ENCODE data around the gene SGCE. TPM values are rescaled to one million over a fixed set of nuclear protein-coding genes. Genes with fewer than 3 reads are reported as not detected.
A peak's percentile ranks its signal among the peaks of the same experiment; 100 is the strongest.

Gene SGCE
- total and polyA plus RNA-seq, 3 donors from 2014 or later, result 71.3 to 146 (median 142) TPM

DNA sequence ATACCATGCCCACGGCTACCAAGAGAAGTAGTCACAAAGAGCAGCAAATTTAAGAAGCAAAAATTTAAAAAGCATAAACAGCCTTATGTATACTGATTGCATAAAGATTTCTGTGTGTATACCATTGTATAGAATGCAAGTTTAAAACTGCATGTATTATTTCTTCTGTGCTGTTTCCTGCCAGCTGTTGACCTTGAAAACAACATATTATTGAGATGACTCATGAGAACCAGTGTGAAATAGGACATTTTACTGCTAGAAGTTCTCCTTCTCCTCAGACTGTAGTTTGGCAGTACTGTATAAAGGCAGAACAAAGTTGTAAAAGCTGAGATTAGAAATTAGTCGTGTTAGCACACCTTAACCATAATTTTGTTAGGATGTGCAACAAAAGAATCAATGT is 42.3 kb upstream of the SGCE start:
- DNase-seq, result no peak
- WGBS, 2 donors, result 35 to 40% methylated on average over 2 of the region's 2 CpGs
- no peaks in the 10 kb centered on the region for H3K27me3 ChIP-seq
- TF ChIP-seq, protein P1, sequence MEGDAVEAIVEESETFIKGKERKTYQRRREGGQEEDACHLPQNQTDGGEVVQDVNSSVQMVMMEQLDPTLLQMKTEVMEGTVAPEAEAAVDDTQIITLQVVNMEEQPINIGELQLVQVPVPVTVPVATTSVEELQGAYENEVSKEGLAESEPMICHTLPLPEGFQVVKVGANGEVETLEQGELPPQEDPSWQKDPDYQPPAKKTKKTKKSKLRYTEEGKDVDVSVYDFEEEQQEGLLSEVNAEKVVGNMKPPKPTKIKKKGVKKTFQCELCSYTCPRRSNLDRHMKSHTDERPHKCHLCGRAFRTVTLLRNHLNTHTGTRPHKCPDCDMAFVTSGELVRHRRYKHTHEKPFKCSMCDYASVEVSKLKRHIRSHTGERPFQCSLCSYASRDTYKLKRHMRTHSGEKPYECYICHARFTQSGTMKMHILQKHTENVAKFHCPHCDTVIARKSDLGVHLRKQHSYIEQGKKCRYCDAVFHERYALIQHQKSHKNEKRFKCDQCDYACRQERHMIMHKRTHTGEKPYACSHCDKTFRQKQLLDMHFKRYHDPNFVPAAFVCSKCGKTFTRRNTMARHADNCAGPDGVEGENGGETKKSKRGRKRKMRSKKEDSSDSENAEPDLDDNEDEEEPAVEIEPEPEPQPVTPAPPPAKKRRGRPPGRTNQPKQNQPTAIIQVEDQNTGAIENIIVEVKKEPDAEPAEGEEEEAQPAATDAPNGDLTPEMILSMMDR (IDR thresholded peaks at IDR 0.05), result no peak
- no peak for TF ChIP-seq POLR2A (IDR thresholded peaks at IDR 0.05)
- intact Hi-C loops (cut with DNase I; ENCODE audit: low total_unique reads), result no loop called here
- H3K36me3 ChIP-seq (ENCODE audit: low read depth, missing control alignments), result no peaks in the 10 kb centered on the region
- no peak overlapping the region for H3K4me3 ChIP-seq
- no peaks in the 10 kb centered on the region for H3K9me3 ChIP-seq
- no peaks in the 10 kb centered on the region for H3K4me1 ChIP-seq
- H3K27ac ChIP-seq, result no peak overlapping the region

DNA sequence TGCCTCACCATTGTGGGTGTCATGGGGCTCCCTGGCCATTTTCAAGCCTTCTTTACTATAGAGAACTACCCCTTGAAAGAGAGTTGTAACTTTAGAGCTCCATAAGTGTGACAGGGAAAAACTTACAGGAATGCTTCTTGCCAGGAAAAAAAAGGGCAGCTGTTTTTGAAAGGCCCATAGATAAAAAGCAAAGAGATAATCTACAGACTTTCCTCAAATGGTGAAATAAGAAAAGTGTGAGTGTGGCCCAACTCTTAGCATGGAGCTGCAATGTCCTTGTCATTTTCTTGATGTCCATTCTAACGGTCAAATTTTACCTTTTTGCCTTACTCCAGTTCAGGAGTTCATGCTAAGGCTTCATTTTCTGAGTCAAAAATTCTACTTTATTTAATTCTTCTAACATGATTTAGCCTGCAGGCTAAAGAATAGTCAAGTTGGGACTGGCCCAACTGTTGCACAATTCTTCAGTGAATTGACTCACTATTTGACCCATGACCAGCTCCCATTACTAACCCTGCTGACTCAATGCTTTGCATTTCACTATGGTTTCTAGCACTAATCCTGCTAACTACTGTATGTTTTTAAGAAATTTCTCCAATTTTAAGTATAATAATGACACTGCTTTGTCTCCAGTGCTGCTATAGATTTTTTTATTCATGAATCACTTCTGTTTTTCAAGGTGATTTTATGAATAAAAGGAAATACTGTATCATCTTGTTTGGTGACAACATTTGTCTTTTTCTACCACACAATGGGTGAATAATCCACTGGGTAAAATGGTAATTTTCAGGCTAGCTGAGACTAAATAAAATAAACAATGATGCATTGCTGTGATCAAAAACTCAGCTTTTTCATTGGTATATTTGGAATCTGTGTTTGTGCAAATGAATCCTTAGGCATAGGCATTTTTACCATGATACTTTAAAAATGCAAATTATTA is 41.4 kb upstream of the SGCE start:
- 64 to 71% methylated on average over 1 of the region's 1 CpG for WGBS, 2 donors
- DNase-seq, result peak; percentile 48

DNA sequence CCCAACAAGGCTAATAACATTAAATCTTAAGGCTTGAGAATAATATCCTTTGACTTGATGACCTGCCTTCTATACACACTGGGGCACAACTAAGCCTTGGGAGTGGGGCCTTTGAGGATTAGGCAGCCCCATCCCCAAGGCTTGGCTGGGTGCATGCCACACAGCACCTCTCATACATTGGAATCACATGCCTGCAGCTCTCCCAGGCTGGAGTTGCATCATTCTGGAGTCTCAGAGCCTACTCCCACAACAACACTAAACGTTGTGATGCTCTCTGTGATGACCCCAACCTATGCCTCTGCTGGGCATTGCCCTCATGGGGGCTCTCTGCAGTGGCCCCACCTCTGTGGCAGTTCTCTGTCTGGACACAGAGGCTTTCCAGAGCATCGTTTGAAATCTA is 31.9 kb upstream of the SGCE start:
- Histone ChIP-seq H3K9me3 (no peaks in the 10 kb centered on the region), H3K4me3 (no peak overlapping the region), H3K36me3 (ENCODE audit: low read depth, missing control alignments) (no peaks in the 10 kb centered on the region), H3K27ac (no peak overlapping the region), H3K4me1 (no peaks in the 10 kb centered on the region), H3K27me3 (no peaks in the 10 kb centered on the region)
- intact Hi-C loops (cut with DNase I; ENCODE audit: low total_unique reads), result no loop called here
- TF ChIP-seq POLR2A (IDR thresholded peaks at IDR 0.05), result no peak
- TF ChIP-seq, protein P1 (IDR thresholded peaks at IDR 0.05), result no peak
- 59% methylated on average over 2 of the region's 2 CpGs; no CpG with 5 or more reads in 1 of the 2 donors for WGBS, 2 donors
- no peak for DNase-seq

More for the DNA sequence above, 41.4 kb upstream of the SGCE start:
- no peaks in the 10 kb centered on the region for H3K27me3 ChIP-seq
- no peaks in the 10 kb centered on the region for H3K36me3 ChIP-seq (ENCODE audit: low read depth, missing control alignments)
- H3K4me3 ChIP-seq, result no peak overlapping the region
- TF ChIP-seq POLR2A (IDR thresholded peaks at IDR 0.05), result no peak
- TF ChIP-seq, protein P1 (IDR thresholded peaks at IDR 0.05), result no peak
- no peaks in the 10 kb centered on the region for H3K4me1 ChIP-seq
- intact Hi-C loops (cut with DNase I; ENCODE audit: low total_unique reads), result no loop called here
- H3K27ac ChIP-seq, result no peak overlapping the region
- no peaks in the 10 kb centered on the region for H3K9me3 ChIP-seq

DNA sequence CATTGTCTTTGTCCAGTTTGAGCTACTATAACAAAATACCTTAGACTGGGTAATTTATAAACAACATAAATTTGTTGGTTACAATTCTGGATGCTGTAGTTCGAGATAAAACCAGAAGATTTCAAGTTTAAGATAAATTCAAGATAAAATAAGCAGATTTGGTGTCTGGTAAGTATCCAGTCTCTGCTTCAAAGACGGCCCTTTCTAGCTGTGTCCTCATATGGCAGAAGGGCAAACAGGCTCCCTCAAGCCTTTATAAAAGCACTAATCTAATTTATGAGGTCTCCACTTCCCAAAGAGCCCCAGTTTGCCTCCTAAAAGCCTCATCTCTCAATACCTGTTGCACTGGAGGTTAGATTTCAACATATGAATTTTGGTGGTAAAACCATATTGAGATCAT is 31.1 kb upstream of the SGCE start:
- Histone ChIP-seq H3K27me3 (no peaks in the 10 kb centered on the region), H3K4me1 (no peaks in the 10 kb centered on the region), H3K27ac (no peak overlapping the region), H3K4me3 (no peak overlapping the region), H3K36me3 (ENCODE audit: low read depth, missing control alignments) (no peaks in the 10 kb centered on the region), H3K9me3 (no peaks in the 10 kb centered on the region)
- DNase-seq, result no peak
- TF ChIP-seq, protein P1 (IDR thresholded peaks at IDR 0.05), result no peak
- no peak for TF ChIP-seq POLR2A (IDR thresholded peaks at IDR 0.05)
- WGBS, 2 donors, result 83 to 84% methylated on average over 2 of the region's 2 CpGs
- intact Hi-C loops (cut with DNase I; ENCODE audit: low total_unique reads), result no loop called here

All from testis (tissue), 3 donors.